A549 (cell line): Measurements from ENCODE around the gene ANO10.
"Not testable (repeated sequence)": the region's sequence is repeated elsewhere in the genome, so short reads cannot be mapped to it uniquely, and the experiment has no call there.

Source experiments
- CEBPB ChIP-seq, 2 experiments: fragments of >200 bp in 1 of 2; sonication (Bioruptor Twin) in 1 of 2; formaldehyde crosslinking in 1 of 2; IDR thresholded peaks; 2 replicates each; pipeline ENCODE4 v1.6.1; 2012 to 2016
- CTCF ChIP-seq: fragments of >200 bp; sonication (Bioruptor Twin); formaldehyde crosslinking; IDR thresholded peaks from 3 replicates; pipeline ENCODE4 v1.5.1; 2016
- EP300 ChIP-seq, 2 experiments: fragments of >200 bp; sonication (Bioruptor Twin); formaldehyde crosslinking; IDR thresholded peaks; 2 replicates in 1 of 2; 3 replicates in 1 of 2; pipeline ENCODE4 v1.6.1; 2016 to 2017
- PHF8 ChIP-seq: fragments of 200-600 bp; sonication (generic); IDR thresholded peaks from 2 replicates; pipeline ENCODE4 v1.6.1; 2016; ENCODE audit warnings: low read depth, mild to moderate bottlenecking, antibody characterized with exemption, moderate library complexity, borderline replicate concordance

GRCh38 chr3:43492932-43493331 is 128.9 kb downstream of the ANO10 start:
- not testable (repeated sequence) for TF ChIP-seq PHF8; CTCF; CEBPB (IDR thresholded peaks at IDR 0.05); EP300 (IDR thresholded peaks at IDR 0.05)
